ENCODE measurements around the gene NIPAL1.

DNA sequence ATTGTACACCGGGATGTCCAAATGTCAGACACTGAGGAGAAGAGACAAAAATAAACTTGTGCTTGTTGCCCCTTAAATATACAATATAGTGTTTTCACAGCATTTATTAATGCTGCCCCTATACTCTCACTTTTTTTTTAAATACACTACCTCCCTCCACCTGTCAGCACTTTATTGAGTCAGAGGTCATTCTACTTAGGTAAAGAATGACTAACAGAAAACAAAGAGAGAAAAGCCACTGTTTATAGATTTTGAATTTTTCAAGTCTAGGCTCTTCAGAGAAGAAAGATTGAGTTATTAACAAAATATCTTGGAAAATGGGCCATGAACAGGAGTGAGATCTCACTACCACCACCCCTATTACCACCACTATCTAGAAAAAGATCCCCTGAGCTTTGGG, 58.1 kb downstream of the NIPAL1 start:
- TF ChIP-seq, protein P1, sequence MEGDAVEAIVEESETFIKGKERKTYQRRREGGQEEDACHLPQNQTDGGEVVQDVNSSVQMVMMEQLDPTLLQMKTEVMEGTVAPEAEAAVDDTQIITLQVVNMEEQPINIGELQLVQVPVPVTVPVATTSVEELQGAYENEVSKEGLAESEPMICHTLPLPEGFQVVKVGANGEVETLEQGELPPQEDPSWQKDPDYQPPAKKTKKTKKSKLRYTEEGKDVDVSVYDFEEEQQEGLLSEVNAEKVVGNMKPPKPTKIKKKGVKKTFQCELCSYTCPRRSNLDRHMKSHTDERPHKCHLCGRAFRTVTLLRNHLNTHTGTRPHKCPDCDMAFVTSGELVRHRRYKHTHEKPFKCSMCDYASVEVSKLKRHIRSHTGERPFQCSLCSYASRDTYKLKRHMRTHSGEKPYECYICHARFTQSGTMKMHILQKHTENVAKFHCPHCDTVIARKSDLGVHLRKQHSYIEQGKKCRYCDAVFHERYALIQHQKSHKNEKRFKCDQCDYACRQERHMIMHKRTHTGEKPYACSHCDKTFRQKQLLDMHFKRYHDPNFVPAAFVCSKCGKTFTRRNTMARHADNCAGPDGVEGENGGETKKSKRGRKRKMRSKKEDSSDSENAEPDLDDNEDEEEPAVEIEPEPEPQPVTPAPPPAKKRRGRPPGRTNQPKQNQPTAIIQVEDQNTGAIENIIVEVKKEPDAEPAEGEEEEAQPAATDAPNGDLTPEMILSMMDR (IDR thresholded peaks at IDR 0.05): no peak
- TF ChIP-seq POLR2A (IDR thresholded peaks at IDR 0.05): no peak
